Smooth muscle cell (in vitro differentiated cells): ENCODE results near the gene ZBTB44. TPM values are rescaled to one million over a fixed set of nuclear protein-coding genes. Genes with fewer than 3 reads are reported as not detected.

Experiments
- DNase-seq: peaks from one replicate; lab custom pipeline; 2025; ENCODE audit not compliant: unreplicated experiment; lab: John Stamatoyannopoulos, UW
- H2AFZ ChIP-seq: fragments of 200-600 bp; sonication (generic); 2 replicates; pipeline ENCODE4 v1.6.0; 2016; ENCODE audit warnings: antibody characterized with exemption, low read depth, mild to moderate bottlenecking
- H3F3A ChIP-seq: fragments of 200-600 bp; sonication (generic); 2 replicates; pipeline ENCODE4 v1.6.0; 2017; ENCODE audit warnings: antibody characterized with exemption, low read depth
- H3K27ac ChIP-seq: fragments of 200-600 bp; sonication (generic); 2 replicates; pipeline ENCODE4 v1.5.1; 2016; ENCODE audit warnings: low read depth, mild to moderate bottlenecking
- H3K27me3 ChIP-seq: fragments of 200-600 bp; sonication (generic); 2 replicates; pipeline ENCODE4 v1.6.1; 2016; ENCODE audit warnings: low read depth, mild to moderate bottlenecking
- H3K36me3 ChIP-seq: fragments of 200-600 bp; sonication (generic); 2 replicates; pipeline ENCODE4 v1.5.1; 2016; ENCODE audit warnings: low read depth
- H3K4me1 ChIP-seq: fragments of 200-600 bp; sonication (generic); 2 replicates; pipeline ENCODE4 v1.5.1; 2016; ENCODE audit warnings: low read depth
- H3K4me2 ChIP-seq: fragments of 200-600 bp; sonication (generic); 2 replicates; pipeline ENCODE4 v1.6.0; 2016; ENCODE audit warnings: mild to moderate bottlenecking
- H3K4me3 ChIP-seq: fragments of 200-600 bp; sonication (generic); 2 replicates; pipeline ENCODE4 v1.5.1; 2016; ENCODE audit warnings: mild to moderate bottlenecking
- H3K79me2 ChIP-seq: fragments of 200-600 bp; sonication (generic); 2 replicates; pipeline ENCODE4 v1.6.0; 2016; ENCODE audit warnings: low read depth, mild to moderate bottlenecking
- H3K9ac ChIP-seq: fragments of 200-600 bp; sonication (generic); 2 replicates; pipeline ENCODE4 v1.6.0; 2016; ENCODE audit warnings: low read depth
- H3K9me3 ChIP-seq: fragments of 200-600 bp; sonication (generic); replicated peaks from 2 replicates; pipeline ENCODE4 v1.5.1; 2016; ENCODE audit warnings: low read depth
- H4K20me1 ChIP-seq: fragments of 200-600 bp; sonication (generic); 2 replicates; pipeline ENCODE4 v1.6.0; 2016; ENCODE audit warnings: low read depth
- WGBS: methylation state at CpG from one replicate; pipeline ENCODE4 v1.1.7; 2016; ENCODE audit warnings: low lambda C conversion rate; 5-methylcytosine and 5-hydroxymethylcytosine counted together
- polyA plus RNA-seq: library from polyadenylated mRNA; unstranded; fragments of >200 nt; fragmentation: Nextera tagmentation; extraction: Ambion mirVana; gene quantifications from 2 replicates; pipeline ENCODE4 v1.2.1, GENCODE V29; 2016
- total RNA-seq: library from RNA; depleted of rRNA; stranded (reverse); fragments of >200 nt; gene quantifications from 2 replicates; pipeline ENCODE4 v1.2.3, GENCODE V29; 2014
- TF ChIP-seq, protein P1 (sequence below): fragments of 200-600 bp; sonication (generic); IDR thresholded peaks from 2 replicates; pipeline ENCODE4 v1.5.1; 2017; ENCODE audit warnings: borderline replicate concordance, mild to moderate bottlenecking, antibody characterized with exemption; ENCODE audit not compliant: insufficient read depth, poor library complexity, severe bottlenecking

Gene ZBTB44
- total and polyA plus RNA-seq, 2 experiments from 2014 or later, result 2.3 to 27.3 TPM

DNA sequence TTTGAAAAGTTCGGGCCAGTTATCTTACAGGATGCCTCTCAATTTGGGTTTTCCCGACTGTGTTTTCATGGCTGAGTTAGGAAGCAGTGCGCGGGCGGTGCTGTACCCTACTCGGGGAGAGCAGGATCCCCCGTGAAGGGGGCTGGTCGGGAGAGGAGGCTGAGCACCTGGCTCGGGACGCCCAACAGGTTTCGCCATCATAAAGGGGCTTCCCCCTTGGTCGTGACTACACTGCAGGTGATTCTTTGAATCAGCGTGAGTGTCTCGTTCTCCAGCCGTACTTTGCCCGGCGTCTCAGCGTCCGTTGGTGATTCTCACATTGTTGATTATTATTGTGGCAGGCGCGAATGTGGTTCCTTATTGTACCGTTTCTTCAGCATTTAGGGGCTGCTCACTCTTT, 108.6 kb downstream of the ZBTB44 start:
- Histone ChIP-seq H3K9ac (no peak overlapping the region), H3F3A (no peaks in the 10 kb centered on the region), H4K20me1 (no peaks in the 10 kb centered on the region), H3K4me3 (no peak overlapping the region), H3K27me3 (peaks cover 8% of the 10 kb centered on the region), H3K79me2 (no peaks in the 10 kb centered on the region), H3K27ac (no peak overlapping the region), H3K4me2 (no peak overlapping the region), H3K4me1 (no peaks in the 10 kb centered on the region), H3K36me3 (no peaks in the 10 kb centered on the region), H2AFZ (no peak overlapping the region), H3K9me3 (no peaks in the 10 kb centered on the region)
- TF ChIP-seq, protein P1, sequence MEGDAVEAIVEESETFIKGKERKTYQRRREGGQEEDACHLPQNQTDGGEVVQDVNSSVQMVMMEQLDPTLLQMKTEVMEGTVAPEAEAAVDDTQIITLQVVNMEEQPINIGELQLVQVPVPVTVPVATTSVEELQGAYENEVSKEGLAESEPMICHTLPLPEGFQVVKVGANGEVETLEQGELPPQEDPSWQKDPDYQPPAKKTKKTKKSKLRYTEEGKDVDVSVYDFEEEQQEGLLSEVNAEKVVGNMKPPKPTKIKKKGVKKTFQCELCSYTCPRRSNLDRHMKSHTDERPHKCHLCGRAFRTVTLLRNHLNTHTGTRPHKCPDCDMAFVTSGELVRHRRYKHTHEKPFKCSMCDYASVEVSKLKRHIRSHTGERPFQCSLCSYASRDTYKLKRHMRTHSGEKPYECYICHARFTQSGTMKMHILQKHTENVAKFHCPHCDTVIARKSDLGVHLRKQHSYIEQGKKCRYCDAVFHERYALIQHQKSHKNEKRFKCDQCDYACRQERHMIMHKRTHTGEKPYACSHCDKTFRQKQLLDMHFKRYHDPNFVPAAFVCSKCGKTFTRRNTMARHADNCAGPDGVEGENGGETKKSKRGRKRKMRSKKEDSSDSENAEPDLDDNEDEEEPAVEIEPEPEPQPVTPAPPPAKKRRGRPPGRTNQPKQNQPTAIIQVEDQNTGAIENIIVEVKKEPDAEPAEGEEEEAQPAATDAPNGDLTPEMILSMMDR, result no peak
- 89% methylated on average over 22 of the region's 22 CpGs for WGBS
- no peak for DNase-seq

DNA sequence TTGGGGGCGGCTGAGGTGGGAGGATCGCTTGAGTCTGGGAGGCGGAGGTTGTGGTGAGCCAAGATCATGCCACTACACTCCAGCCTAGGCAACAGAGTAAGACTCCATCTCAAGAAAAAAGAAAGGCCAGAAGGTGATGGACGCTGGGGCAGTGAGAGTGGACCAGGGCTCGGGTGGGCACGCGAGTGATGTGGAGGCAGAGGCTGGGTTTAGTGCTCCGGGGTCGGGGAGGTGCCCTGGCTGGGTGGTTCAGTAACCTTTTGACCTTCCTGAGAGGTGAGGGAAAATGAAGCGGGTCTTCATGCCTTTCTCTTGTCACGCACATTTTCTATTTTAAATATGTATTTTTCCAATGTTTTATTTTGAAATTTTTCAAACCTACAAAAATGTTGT, 110.0 kb downstream of the ZBTB44 start:
- Histone ChIP-seq H3K4me1 (no peaks in the 10 kb centered on the region), H3K4me2 (no peak overlapping the region), H3K4me3 (no peak overlapping the region), H3K36me3 (no peaks in the 10 kb centered on the region), H3K9ac (no peak overlapping the region), H3F3A (no peaks in the 10 kb centered on the region), H3K27ac (no peak overlapping the region), H4K20me1 (no peaks in the 10 kb centered on the region), H3K27me3 (no peaks in the 10 kb centered on the region), H3K9me3 (no peaks in the 10 kb centered on the region), H3K79me2 (no peaks in the 10 kb centered on the region), H2AFZ (no peak overlapping the region)
- over 99% methylated on average over 11 of the region's 11 CpGs for WGBS
- TF ChIP-seq, protein P1, result no peak
- no peak for DNase-seq

DNA sequence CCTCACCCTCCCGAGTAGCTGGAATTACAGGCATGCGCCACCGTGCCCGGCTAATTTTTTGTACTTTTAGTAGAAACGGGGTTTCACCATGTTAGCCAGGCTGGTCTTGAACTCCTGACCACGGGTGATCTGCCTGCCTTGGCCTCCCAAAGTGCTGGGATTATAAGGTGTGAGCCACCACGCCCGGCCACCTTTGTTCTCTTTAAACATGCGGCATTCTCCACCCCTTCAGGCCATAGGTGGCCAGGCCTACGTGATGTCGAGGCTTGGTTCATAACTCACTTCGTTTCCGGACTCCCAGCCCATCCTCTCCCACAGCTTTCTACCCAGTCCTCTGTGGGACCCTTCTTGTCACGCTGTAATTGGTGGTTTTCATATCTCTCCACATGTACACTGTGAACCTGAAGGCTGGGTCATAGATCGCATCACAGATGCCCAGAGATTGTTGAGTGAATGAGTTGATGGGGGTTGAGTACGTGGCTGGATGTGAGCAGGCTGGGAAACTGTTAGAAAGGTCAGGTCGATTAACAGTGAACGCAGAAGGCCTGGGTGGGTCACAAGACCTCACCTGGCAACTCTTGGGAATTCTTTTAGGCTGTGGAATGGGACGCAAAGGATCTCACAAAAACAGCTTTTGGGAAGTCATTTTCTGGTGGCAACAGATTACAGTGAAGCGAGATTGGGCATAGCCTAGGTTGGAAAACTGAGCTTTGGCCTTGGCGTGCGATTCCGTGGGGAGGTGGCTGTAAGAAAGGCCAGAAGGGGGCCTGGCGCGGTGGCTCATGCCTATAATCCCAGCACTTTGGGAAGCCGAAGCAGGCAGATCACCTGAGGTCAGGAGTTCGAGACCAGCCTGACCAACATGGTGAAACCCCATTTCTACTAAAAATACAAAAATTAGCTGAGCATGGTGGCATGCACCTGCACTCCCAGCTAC, 110.7 kb downstream of the ZBTB44 start:
- Histone ChIP-seq H2AFZ (no peak overlapping the region), H3K4me1 (no peaks in the 10 kb centered on the region), H3K4me2 (no peak overlapping the region), H3F3A (no peaks in the 10 kb centered on the region), H3K27ac (no peak overlapping the region), H3K36me3 (no peaks in the 10 kb centered on the region), H3K4me3 (no peak overlapping the region), H3K79me2 (no peaks in the 10 kb centered on the region), H3K9me3 (no peaks in the 10 kb centered on the region), H3K27me3 (no peaks in the 10 kb centered on the region), H4K20me1 (no peaks in the 10 kb centered on the region), H3K9ac (no peak overlapping the region)
- 93% methylated on average over 27 of the region's 27 CpGs for WGBS
- DNase-seq, result no peak
- TF ChIP-seq, protein P1, result no peak
